GM18868 (cell line): ENCODE data around the gene FSCN2.
A peak's percentile ranks its signal among the peaks of the same experiment; 100 is the strongest.

Source experiments
- ATAC-seq: cut with Tn5 transposase; IDR thresholded peaks from one replicate; pipeline ENCODE4 v1.9.1; 2021; ENCODE audit warnings: mild to moderate bottlenecking, moderate library complexity; ENCODE audit not compliant: unreplicated experiment

Gene FSCN2

DNA sequence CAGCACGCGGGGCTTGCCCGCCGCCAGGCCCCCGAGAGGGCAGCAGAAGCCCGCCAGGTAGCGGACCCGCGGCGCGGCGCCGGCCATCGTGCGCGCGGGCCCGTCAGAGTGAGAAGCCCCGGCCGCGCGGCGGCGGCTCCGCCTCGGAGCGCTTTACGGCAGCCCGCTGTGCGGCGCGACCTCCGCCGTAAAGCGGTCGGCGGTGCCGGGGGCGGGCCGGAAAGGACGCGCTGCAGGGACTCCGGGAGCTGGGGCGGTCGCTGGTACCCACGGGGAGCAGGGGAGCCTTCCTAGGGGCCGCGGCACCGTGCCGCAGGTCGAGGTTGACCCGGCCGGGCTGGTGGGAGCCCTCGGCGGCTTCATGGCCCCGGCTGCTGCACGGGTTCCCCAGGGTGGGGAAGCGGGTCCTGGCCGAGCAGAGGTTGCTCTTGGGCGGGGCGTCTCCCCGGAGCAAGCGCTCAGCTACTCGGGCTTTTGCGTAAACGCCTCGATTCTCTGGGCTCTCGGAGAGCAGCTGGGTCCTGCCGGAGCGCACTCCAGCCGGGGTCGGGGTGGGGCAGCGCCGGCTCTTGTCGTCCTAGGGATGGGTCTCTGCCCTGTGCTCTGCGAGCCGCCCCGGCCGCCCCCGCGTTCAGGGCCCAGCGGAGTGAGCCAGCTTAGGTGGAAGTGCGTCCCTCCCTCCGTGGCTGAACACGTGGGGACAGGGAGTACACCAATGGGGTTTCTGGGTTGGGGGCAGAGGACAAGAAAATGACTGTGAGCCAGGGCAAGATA, 24.3 kb downstream of the FSCN2 start, which contains the start of gene FAAP100:
Gene FAAP100, minus strand, starts transcription at position 110 of the 774 bp plus-strand sequence. Its CDS starts 23 bp downstream, at position 87.
- peak; percentile 40 for ATAC-seq

DNA sequence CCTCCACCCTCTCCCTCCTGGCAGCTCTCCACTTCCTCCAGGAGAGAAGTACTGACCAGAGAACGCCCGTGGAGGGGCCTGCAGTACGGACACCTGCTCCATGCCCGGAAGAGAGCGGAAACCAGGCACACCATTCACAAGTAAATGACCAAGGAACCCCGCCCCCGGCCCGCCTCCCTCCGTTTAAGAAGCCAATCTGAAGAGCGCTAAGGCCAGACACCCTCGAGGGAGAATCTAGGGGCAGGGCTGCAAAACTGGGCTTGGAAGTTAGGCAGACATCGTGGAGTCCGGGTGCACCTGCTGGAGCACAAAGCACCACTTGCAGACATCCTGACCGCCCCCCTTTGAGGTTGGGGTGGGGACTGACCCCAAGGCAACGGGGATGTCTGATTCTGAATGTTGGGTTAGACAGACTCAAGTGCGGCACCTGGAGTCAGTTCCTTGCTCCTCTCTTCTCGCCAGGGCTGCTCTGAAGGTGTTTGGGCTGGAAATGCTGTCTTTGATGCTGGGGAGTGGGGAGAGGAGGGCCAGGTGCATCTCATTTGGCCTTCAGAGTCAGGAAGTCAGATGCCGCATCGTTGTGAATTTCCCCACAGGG, 24.9 kb downstream of the FSCN2 start:
- peak; percentile 27 for ATAC-seq

DNA sequence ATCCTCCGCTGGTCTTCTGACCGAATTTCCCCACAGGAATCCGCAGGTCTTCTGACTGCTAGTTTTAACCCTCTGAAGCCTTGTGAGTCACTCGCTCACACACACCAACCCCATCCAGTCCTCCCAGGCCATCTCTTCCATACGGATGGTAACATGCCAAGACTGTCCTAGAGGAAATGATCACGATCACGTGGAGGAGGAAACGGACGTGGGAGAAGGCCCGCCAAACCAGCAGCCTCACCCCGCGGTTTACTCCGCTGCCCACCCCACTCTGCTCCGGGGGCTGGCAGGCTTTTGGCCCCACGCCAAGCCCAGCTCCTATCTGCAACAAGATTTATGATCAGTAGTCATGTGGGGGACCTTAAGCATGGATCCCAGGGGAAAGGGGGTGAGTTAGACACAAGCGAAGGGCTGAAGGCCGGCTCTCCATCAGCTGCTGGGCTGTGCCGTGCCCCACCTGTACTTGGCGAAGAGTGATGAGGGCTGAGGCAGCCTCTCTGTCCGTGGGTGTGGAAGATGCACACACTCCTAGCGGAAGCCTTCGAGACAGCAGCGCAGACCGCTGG, 25.5 kb downstream of the FSCN2 start:
- ATAC-seq = peak; percentile 8

DNA sequence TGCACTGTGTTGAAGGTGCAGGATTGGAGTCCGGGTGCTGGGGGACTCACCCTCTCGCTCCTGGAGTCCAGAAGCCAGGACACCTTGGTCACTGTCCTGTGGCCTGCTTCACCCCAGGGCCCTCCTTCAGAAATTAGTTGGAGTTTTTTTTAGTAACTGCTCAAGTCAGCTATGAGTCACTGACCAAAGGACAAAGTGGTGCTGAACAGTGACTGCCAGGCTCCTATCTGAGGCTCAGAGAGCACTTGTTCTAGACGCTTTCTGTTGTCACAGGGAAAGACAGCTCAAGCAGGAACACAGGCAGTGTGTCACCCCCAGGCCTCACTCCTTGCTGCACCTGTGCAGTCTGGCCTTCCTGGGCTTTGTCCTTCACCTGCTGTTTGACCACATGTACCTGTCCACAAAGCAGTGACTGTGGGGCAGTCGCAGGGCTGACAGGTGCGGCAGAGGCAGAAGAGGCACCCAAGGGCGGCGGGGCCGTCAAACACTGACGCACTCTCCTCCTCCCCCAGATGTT, 28.1 kb downstream of the FSCN2 start:
- ATAC-seq = no peak

DNA sequence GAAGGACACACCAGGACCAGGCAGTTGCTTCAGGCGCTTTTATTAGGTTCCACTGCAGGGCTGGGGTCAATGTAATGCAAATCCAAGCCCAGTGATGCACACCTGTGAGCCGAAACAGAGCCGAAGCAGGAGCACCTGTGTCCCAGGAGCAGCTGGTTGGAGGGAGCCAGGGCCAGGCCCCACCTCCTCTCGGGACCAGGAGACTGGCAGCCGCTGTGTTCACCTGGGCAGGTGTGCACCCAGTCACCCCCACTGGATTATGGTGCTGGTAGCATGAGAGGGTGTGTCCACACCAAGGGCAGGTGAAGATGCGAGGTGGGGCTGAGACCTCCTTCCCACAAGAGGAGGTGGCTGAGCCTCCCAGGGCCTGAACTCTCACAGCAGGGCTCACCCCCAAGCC, 28.7 kb downstream of the FSCN2 start:
- no peak for ATAC-seq

DNA sequence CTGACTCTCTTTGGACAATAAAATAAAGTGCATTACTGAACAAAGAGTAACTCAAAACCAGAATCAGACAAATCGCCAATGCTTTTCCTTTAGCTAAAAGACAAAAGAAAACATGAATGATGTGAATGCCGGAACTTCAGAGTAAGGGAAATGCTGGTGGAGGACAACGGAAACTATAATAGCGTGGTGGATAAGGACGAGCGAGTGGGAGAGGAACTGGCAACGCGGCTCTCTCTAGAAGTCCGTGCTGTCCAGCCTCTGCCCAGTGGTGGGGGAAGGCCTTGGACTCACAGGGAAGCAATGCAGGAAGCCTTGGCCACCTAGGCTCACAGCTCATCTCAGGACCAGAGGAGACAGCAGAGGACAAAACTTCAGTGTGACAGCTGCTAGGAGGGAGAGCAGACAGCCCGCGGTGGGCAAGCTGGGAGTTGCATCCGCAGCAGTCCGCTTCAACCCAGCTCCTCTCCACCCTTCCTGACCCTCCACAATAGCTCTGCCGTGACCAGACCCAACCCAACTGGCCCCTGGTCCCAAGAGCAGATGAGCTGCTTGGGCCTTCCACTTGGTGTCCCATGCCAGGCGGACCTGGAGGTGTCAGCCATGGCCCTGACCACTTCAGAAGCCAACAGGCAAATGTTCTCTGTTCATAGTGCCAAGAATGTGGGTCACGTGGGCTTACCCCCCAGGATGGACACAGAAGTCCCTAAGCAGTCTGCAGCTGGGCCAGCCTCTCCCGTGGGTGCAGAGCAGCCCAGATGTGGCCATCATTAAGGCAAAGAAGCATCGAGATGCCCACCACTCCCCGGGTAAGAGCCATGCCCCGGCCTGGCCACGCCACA, 29.3 kb downstream of the FSCN2 start:
- ATAC-seq = no peak

DNA sequence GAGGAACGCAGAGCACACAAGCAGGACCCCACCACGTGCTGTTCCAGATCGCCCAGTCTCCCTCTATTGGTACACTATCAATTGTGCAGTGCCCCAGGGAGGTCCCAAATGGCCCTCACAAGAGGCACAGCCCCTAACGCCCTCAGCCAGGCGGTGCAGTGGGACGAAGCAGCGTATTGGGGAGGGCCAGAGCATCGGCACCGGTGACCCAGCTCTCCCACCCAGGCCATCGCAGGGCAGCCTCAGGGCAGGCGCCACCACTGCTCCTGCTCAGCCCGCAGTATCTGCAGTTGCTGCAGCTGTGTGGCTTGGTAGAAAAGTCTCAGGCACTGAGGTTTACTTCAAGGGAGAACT, 29.9 kb downstream of the FSCN2 start:
- ATAC-seq = no peak

DNA sequence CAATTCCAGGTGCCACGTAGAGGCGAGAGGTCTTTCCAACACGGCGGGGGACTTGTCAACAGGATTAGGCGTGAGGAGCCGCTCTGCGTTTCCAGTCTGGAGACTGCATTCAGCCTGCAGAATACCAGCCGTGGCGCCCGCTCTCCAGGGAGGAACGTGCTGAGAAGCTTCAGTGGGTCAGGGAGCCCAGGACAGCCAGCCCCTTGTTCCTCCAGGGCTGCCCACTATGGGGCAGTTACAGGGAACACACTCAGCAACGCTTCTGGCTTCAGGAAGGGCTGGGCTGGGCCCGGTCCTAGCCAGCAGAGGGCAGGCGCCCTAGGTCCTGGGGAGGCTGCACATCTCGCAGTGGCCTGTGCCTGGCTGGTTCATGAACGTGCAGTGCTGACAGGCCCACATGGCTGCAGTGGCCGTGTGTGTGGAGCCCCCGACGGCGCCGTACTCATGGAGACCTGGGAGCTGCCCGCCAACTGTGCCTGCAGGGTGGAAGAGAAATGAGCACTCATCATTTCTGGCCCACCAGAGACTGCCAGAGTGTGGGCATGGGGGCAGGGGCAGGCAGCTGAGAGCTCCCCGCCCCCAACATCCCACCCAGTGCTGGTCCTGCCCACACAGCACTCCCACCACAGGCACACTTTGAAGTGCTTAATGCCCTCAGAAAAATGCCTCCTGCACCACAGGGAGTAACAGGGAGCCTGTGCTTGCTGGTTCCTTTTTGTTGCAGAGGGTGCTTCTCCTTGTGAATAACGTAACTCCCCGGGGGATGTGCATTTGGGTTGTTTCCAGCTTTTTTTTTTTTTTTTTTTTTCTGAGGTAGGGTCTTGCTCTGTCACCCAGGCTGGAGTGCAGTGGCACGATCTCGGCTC, 31.0 kb downstream of the FSCN2 start:
- ATAC-seq = no peak

DNA sequence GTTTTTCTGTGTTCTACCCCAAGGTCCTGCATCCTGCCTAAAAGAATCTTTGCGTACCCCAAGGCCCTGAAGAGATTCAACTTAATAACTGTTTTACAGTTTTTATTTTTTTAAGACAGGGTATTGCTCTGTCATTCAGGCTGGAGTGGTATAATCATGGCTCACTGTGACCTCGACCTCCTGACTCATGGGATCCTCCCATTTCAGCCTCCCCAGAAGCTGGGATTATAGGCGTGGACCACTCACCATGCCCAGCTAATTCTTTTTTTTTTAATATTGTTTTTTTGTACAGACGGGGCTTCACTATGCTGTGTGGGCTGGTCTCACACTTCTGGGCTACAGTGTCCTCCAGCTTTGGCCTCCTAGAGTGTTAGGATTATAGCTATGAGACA, 33.3 kb downstream of the FSCN2 start:
- ATAC-seq = no peak

DNA sequence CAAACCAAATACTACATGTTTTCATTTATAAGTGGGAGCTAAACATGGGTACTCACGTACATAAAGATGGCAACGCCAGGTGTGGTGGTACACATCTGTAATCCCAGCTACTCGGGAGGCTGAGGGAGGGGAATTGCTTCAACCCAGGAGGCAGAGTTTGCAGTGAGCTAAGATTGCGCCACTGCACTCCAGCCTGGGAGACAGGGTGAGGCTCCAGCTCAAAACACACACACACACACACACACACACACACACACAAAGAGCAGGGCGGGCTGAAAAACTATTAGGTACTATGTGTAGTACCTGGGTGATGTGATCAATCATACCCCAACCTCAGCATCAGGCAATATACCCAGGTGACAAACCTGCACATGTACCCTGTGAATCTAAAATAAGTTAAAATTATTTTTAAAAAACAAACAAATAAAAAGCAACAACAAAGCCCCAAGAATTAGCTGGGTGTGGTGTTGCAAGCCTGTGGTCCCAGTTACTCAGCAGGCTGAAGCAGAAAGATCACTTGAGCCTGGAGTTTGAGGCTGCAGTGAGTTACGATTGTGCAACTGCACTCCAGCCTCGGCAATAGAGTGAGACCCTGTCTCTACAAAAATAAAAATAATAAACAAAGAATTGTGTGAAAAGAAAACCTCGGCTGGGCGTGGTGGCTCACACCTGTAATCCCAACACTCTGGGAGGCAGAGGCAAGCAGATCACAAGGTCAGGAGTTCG, 35.8 kb downstream of the FSCN2 start:
- no peak for ATAC-seq

DNA sequence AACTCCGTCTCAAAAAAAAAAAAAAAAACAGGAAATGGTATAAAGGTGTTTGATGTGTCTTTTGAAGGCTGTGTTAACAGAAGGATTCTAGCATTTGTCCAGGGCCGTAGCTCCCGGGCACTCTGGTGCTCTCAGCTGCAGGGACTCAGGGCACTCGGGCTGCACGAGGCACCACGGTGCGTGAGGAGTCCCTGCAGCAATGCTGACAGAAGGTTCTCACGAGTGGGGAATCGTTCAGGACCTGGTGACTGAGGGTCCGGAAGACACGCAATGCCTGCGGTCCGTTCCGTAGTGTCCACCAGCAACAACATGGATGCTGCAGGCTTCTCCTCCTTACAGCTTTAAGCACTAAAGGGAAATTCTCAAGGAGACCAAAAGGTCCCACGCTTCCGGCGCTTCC, 36.6 kb downstream of the FSCN2 start:
- no peak for ATAC-seq

DNA sequence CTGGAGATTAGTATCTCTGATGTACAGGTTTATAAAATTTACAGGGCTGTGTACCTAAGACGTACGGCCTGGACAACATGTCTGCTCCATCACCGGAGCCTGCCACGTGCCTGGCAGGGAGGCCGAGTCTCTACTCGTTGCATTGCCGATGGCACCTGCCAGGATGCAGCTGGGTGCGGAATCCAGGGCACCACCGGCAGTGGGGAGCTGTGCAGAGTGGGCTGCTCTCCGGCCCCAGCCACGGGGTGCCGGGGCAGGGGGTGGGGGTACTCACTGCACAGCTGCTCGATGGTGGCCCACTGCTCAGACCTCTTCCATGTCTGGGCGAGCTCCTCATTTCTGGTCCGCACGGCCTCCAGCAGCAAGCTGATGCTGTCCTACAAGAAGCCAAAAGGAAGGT, 37.1 kb downstream of the FSCN2 start:
- no peak for ATAC-seq

DNA sequence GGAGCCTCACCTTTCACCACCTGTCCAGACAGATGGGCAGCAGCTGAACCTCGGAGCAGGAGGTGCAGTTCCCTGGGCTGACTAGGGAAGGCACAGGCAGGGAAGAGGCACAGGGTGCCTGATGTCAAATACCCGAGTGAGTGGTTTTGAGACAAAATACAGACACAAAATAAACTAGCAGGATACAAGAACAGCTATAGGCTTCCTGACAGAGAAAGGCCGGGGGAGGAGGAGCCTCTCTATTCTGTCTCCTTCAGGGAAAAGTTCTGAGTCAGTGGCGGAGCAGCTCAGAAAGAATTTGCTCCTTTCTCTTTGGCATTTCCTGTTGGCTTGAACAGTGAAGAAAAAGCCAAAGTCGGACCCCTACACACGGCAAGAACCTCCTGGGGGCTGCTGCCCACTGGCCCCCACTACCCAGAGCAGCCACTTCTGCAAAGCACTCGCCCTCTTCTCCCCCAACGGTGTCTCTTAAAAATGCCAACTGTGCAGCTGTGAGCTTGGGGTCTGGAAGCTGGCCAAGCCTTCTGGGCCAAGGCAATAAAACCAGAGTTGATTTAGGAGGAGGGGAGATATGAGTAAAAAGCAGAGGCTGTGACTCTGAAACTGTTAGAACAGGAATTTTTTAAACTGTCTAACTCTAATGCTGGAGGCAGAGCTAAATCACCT, 38.4 kb downstream of the FSCN2 start:
- no peak for ATAC-seq

DNA sequence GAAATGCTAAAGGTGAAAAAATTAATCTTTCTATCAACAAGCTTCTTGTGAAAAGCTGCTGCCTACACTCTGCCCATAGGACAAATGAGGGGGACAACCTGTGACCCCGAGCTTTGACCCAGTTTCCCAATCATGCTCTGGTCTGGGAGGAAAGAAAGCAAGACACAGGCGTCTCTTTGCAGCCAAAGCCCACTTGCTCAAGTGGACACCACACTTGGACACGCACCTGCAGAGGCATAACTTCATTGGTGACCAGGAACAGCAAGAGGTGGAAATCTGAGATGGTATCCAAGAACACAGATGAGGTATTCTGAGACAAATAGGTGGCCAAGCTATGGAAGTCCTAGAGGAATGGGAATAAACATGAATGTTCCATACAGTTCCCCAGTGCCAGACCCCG, 39.0 kb downstream of the FSCN2 start:
- no peak for ATAC-seq

DNA sequence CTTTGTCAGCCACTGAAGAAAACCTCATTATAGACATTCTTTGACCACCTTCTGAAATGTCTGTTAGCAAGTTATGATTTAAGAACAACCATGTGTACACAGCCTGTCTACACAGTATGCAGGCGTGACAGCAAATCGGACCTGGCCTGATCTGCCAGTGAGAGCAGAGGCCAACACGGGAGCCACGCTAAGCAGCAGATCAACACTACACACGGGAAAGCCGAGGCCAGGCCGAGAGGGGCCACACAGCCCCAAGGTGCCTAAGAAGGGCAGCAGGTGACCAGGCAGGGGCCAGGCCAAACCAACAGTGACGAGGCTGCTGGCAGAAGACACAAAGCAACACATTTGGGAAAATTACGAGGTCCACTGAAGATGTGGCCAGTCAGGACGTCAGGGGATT, 40.2 kb downstream of the FSCN2 start:
- ATAC-seq = no peak

DNA sequence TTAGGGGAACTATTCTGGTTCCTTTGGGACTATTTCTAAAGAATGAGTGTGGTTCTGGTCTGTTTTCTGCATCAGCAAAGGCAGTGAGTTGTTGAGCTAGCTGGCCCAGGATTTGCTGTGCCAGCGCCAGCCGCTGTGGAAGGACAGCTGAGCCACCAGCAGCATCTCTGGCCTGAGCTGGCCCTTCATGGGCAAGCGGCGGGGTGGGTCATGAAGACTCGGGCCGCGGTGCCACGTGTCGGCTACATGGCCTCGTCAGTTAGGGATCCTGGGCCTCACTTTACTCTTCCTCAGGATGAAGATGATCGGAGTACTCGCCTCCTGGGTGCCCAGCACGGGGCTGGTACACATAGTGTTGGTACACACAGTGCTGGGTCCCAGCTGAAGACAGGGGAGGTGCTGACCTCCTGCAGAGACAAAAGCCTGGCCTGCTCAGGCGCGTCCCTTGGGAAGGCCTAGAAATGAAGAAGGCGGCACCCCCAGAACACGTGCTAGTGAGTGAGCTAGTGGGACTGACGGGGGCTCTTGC, 41.9 kb downstream of the FSCN2 start:
- ATAC-seq = no peak

DNA sequence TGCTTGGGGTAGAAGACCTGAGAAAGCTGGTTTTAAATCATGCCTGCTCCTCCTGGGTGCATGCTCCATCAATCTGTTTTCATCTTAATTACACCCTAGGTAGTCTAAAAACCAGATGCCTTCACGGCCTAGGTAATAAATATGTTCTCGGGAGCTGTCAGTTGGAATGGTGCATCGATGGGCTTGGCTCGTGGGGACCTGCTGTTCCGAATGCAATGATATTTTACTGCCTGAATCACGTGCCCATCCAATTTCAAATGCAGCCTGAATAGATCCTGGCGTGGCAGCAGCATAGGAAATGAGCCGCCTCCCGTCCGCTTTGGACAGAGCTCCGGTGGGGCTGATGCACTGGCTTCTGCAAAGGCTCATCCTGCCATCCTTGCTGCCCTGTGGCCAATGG, 42.8 kb downstream of the FSCN2 start:
- ATAC-seq = no peak

DNA sequence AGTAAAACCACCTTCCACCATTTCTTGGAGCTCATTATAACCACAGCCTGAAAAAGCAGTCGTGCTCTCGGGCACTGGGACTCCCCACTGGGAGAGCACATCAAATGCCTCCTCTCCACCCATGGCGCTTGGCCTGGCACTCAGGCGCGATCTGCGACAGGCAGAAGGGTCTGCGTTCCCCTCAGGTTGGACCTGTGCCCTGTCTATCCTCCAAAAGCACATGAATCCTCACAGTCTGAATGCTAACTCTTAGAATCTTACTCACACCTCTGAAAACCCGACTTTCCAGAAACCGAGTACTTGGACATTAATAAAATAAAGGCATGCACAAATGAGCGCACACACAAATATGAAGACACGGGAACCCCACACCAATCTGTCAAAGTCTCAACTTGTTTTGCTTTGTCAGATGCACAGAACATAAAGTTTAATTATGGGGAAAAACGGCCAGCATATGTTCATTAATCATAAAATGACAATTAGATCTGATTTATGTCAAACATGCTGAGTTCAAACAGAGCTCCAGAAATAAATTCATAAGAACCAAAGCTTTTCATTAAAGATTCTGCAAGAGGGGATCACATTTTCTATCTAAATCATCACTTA, 44.5 kb downstream of the FSCN2 start:
- ATAC-seq = no peak
